Measurements from ENCODE around the gene KREMEN2. TPM values are rescaled to one million over a fixed set of nuclear protein-coding genes. Genes with fewer than 3 reads are reported as not detected.

The KREMEN2 gene
- total and polyA plus RNA-seq, 9 of the 15 experiments (the other 6 are each of a cell fraction or from before 2014, with no cell fraction given) = 0.04 to 7.7 (median 1.5) TPM; not detected in 1

GRCh38 chr16:2930236-2930635 is 33.8 kb upstream of the KREMEN2 start (continued):
- TF ChIP-seq KDM1A (IDR thresholded peaks at IDR 0.05) (no peak), HSF4 (CRISPR knock-in tag; IDR thresholded peaks at IDR 0.05; ENCODE audit: borderline replicate concordance) (no peak), NELFE (IDR thresholded peaks at IDR 0.05; ENCODE audit: insufficient read depth, insufficient read length) (no peak), ZNF79 (CRISPR knock-in tag; IDR thresholded peaks at IDR 0.05; ENCODE audit: low read depth) (no peak), BRCA1 (IDR thresholded peaks at IDR 0.05) (no peak), BRCA1 (CRISPR knock-in tag; IDR thresholded peaks at IDR 0.05) (no peak), ZNF57 (CRISPR knock-in tag; IDR thresholded peaks at IDR 0.05) (no peak), SRF (CRISPR knock-in tag; IDR thresholded peaks at IDR 0.05) (no peak), ILK (tag; IDR thresholded peaks at IDR 0.05; ENCODE audit: borderline replicate concordance, low read depth) (no peak), KAT7 (CRISPR knock-in tag; IDR thresholded peaks at IDR 0.05; ENCODE audit: borderline replicate concordance) (no peak), ZNF707 (CRISPR knock-in tag; conservative IDR thresholded peaks at IDR 0.05) (no peak)
- TF ChIP-seq, protein P1, sequence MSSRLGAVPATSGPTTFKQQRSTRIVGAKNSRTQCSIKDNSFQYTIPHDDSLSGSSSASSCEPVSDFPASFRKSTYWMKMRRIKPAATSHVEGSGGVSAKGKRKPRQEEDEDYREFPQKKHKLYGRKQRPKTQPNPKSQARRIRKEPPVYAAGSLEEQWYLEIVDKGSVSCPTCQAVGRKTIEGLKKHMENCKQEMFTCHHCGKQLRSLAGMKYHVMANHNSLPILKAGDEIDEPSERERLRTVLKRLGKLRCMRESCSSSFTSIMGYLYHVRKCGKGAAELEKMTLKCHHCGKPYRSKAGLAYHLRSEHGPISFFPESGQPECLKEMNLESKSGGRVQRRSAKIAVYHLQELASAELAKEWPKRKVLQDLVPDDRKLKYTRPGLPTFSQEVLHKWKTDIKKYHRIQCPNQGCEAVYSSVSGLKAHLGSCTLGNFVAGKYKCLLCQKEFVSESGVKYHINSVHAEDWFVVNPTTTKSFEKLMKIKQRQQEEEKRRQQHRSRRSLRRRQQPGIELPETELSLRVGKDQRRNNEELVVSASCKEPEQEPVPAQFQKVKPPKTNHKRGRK (tag; IDR thresholded peaks at IDR 0.05) = no peak

Data from K562 (cell line).